Measurements from ENCODE around the gene IKZF1.

The IKZF1 gene

GRCh38 chr7:50284296-50284695, 20.2 kb upstream of the IKZF1 start:
- no peak for DNase-seq

GRCh38 chr7:50285269-50285668, 19.2 kb upstream of the IKZF1 start:
- no peak for DNase-seq

DNA sequence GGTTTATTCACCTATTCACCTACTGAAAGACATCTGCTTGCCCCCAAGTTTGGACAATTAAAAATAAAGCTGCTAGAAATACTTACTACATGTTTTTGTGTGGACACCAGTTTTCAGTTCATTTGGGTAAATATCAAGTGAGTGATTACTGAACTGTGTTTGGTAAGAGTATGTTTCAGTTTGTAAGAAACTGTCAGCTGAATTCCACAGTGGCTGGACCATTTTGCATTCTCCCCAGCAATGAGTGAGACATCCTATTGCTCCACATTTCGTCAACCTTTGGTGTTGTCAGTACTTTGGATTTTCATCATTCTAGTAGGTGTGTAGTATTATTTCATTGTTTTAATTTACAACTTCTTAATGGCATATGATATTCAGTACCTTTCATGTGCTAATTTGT, 17.4 kb upstream of the IKZF1 start:
- no peak for DNase-seq

GRCh38 chr7:50292165-50292757, 12.3 kb upstream of the IKZF1 start:
- no peak for DNase-seq

GRCh38 chr7:50292763-50293162, 11.8 kb upstream of the IKZF1 start:
- no peak for DNase-seq

DNA sequence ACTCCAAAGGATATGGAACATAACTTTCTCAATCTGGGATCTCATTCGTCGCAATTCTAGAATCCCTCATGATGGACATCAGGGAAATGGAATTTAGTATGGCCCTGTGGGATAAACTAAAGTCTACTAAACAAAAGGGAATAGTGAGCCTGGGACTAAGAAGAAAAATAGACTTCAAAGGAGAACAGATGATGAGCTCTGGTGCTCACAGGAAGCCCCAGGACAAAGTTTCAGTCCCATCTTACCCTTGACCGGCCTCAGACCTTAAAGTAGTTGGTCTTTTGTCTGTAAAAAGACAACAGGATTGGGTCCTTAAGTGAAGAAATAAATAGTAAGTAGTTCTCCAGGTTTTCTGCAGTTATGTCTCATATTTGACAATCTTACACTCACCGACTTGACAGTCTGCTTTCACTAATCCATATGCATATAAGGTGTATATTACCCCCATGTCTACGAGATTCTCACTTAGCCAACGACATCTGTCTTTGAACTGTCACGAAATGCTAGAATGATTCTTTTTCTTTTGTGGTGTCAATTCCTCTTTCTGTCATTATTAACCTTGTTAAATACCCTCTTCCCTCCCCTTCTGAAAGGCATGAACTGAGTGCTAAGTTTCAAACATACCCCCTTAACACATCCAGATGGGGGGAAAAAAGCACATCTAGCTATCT, 10.9 kb upstream of the IKZF1 start:
- no peak for DNase-seq

DNA sequence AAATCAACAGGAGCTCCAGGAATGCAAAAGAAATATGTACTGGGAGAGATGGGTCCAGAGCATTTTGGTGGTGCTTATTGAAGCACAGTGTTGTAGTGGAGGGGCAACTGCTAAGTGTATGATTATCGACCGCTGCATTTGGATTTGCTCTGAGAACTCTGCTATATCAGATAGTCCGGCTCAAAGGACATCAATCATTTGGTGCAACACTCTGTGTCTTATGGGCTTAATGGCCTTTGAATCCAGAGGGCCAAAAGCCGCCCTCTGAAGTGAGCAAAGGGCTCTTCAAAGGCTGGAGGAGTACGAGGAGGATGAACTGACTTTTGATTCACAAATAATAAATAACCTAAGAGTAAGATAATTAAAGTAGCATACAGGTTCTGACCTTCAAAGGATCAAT, 9.4 kb upstream of the IKZF1 start:
- no peak for DNase-seq

GRCh38 chr7:50296799-50297198, 7.7 kb upstream of the IKZF1 start:
- DNase-seq = no peak

DNA sequence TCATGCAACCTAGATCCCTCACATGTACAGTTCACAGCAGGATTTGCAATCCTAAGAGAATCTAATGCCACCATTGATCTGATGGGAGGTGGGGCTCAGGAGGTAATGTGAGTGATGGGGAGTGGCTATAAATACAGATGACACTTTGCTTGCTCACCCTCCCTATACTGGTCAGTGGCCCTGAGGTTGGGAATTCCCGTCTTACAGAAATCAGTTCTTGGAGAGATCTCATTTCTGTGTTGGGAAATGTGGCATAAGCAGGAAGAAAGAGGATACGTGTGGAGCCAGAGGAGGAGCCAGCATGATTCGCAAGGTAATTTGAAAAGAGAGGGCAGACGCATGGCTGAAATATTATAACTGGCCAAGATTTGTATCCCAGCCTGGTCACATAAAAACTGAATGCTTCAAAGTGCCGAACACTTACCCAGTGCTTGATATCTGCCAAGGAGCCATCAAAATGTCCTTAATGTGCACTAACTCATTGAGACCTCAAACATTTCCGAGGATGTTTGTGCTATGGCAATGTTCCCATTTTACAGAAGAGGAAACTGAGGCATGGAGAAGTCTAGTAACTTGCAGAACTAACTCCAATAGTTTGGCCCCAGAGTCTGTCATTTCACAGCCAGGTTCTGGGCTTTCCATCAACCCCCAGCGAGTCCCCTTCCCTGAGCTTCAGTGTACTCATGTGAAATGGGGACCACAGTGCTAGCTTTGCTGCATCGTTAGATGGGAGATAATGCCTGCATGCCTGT, 5.5 kb upstream of the IKZF1 start:
- DNase-seq = no peak

DNA sequence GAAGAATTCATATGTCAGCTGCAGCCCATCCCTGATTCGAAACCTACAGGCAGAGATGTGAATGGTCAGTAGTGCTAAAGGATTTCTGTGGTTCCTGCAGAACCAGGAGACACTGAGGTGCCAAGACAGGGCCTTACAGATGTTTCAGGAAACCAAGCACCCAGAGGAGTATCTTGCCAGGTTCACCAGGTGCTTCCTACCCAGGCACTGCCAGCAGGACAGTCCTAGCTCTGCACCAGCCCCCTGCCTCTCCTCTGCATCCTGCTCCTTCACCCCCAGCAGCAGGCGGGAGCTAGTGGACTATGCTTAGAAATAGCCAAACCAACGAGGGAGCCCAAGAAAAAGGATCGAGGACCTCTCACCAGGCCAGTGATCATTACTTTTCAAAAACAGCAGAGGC, 4.2 kb upstream of the IKZF1 start:
- DNase-seq = no peak

- DNase-seq = no peak
These were observed 1.8 kb upstream of the IKZF1 start for GRCh38 chr7:50302486-50303334.

- peak; percentile 41 for DNase-seq
These were observed 984 bp upstream of the IKZF1 start for GRCh38 chr7:50303335-50304128.

GRCh38 chr7:50304911-50305582, 531 bp downstream of the IKZF1 start:
- DNase-seq = peak; percentile 81

- DNase-seq = peak; percentile 36
These were observed 1.3 kb downstream of the IKZF1 start for GRCh38 chr7:50305583-50306493.

- peak; percentile 60 for DNase-seq
These were observed 2.2 kb downstream of the IKZF1 start for GRCh38 chr7:50306494-50307367.

DNA sequence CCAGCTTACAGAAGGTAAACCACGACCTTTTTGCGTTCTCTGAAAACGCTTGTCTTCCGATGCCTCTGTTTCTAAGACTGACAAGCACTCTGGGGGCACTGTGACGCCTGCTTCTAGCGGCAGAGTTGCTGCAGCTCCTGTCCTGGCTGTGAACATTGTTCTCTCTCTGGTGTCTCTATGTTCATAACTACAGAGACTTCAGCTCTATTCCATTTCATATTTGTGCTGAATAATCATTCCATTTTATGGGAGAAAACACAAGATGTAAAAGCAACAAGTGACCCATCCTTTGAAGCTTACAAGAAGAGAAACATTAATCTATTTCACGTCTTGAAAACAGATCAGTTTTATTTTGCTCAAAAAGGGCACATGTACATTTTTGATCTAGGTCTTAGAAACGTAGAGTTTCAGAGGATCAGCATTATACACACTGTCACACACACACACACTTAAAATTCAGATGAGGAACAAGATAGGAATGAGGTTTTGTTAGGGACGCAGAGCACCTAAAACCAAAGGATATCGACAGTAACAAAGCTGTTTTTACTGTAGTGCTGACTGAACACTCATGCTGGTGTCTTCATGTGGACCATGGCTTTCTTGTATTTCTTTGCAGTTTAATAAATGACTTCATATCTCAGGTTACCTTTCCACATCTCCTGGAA, 3.0 kb downstream of the IKZF1 start:
- DNase-seq = peak; percentile 83

GRCh38 chr7:50308203-50308531, 3.7 kb downstream of the IKZF1 start:
- no peak for DNase-seq

- peak; percentile 85 for DNase-seq
These were observed 4.2 kb downstream of the IKZF1 start for GRCh38 chr7:50308532-50309385.

Data from activated CD4-positive, alpha-beta T cell treated with anti-CD3 and anti-CD28 coated beads, Interleukin-2, Interleukin-6, amounts not matched to agents 100 ng/mL and 50 ng/mL, durations not matched to agents 16 hours and 8 hours (primary cell).